ENCODE measurements around the gene LDLRAD4.

DNA sequence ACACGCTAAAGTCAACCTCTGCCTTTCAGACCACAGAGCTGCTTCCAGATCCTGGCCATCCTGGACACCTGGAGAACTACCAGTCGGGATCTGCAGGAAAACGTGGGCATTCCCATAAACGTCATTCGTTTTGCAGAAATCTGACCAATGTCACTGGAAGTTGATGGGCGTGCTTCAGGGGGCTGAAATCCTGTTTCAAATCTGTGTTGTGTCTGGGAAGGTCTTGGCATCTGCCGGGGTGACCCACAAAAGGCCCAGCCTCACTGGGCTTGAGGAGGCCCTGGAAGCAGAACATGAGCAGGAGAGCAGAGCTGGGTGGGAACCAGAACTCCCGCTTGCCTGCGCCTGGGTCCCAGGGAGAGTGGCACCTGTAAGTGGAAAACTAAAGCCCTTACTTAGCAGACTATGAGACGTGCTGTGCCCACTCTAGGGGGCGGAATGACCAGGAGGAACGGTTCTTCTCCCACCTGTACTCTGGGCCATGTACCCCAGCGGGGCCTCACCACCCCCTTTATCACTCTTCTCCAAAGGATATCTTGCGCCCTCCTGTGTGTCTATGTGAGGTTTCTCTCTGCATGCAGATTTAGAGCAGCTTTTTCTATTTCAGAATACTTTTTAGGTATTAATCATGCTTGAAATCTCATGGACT, 306.9 kb downstream of the LDLRAD4 start:
- TF ChIP-seq EZH2 (IDR thresholded peaks at IDR 0.05; ENCODE audit: low read depth, unreplicated experiment): no peak
- no peak for TF ChIP-seq POLR2AphosphoS5 (IDR thresholded peaks at IDR 0.05; ENCODE audit: low read depth)
- TF ChIP-seq, protein P1, sequence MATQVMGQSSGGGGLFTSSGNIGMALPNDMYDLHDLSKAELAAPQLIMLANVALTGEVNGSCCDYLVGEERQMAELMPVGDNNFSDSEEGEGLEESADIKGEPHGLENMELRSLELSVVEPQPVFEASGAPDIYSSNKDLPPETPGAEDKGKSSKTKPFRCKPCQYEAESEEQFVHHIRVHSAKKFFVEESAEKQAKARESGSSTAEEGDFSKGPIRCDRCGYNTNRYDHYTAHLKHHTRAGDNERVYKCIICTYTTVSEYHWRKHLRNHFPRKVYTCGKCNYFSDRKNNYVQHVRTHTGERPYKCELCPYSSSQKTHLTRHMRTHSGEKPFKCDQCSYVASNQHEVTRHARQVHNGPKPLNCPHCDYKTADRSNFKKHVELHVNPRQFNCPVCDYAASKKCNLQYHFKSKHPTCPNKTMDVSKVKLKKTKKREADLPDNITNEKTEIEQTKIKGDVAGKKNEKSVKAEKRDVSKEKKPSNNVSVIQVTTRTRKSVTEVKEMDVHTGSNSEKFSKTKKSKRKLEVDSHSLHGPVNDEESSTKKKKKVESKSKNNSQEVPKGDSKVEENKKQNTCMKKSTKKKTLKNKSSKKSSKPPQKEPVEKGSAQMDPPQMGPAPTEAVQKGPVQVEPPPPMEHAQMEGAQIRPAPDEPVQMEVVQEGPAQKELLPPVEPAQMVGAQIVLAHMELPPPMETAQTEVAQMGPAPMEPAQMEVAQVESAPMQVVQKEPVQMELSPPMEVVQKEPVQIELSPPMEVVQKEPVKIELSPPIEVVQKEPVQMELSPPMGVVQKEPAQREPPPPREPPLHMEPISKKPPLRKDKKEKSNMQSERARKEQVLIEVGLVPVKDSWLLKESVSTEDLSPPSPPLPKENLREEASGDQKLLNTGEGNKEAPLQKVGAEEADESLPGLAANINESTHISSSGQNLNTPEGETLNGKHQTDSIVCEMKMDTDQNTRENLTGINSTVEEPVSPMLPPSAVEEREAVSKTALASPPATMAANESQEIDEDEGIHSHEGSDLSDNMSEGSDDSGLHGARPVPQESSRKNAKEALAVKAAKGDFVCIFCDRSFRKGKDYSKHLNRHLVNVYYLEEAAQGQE (IDR thresholded peaks at IDR 0.05; ENCODE audit: unreplicated experiment): no peak

All from GM23338 (cell line).